A673 (cell line): ENCODE data around the gene CHRDL1.

Source experiments
- CTCF ChIP-seq: fragments of 300-800, 200-600 bp; sonication (generic); conservative IDR thresholded peaks from 2 replicates; pipeline ENCODE4 v1.5.1; 2017; ENCODE audit warnings: low read depth, mild to moderate bottlenecking, antibody characterized with exemption, low read length, moderate library complexity, mixed read lengths
- EZH2 ChIP-seq: fragments of 200-600 bp; sonication (generic); IDR thresholded peaks from 2 replicates; pipeline ENCODE4 v1.6.1; 2017; ENCODE audit warnings: borderline replicate concordance, low read depth, mild to moderate bottlenecking, mixed read lengths, antibody characterized with exemption, low read length; ENCODE audit not compliant: poor library complexity, severe bottlenecking

GRCh38 chrX:110750526-110751189 lies 45.0 kb downstream of the CHRDL1 start:
- TF ChIP-seq CTCF (no peak), EZH2 (no peak)
